HG03196 (cell line): ENCODE data around the gene TRDN.
A peak's percentile ranks its signal among the peaks of the same experiment; 100 is the strongest.
"Not testable (repeated sequence)": the region's sequence is repeated elsewhere in the genome, so short reads cannot be mapped to it uniquely, and the experiment has no call there.

Source experiments
- ATAC-seq: cut with Tn5 transposase; IDR thresholded peaks from one replicate; pipeline ENCODE4 v1.9.1; 2021; ENCODE audit not compliant: unreplicated experiment

The TRDN gene

DNA sequence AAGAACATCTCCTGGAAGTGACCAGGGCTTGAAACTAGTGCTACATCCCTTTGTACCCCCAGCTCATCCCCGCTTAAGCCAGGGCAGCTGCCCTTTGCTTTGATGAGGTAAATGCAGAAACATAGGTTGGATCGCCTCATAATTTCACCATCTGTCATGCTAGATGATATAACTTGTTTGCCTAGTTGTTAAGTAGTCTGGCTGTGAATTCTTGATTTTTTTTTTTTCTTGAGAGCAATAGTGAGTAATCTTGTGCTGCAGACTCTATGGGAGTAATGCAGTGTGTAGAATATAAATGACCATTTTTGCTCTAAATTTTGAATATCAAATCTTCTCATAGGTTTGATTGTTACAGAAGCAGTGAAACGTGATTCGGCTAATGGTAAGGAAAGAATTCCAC is 4.1 kb downstream of the TRDN start:
- ATAC-seq: no peak

DNA sequence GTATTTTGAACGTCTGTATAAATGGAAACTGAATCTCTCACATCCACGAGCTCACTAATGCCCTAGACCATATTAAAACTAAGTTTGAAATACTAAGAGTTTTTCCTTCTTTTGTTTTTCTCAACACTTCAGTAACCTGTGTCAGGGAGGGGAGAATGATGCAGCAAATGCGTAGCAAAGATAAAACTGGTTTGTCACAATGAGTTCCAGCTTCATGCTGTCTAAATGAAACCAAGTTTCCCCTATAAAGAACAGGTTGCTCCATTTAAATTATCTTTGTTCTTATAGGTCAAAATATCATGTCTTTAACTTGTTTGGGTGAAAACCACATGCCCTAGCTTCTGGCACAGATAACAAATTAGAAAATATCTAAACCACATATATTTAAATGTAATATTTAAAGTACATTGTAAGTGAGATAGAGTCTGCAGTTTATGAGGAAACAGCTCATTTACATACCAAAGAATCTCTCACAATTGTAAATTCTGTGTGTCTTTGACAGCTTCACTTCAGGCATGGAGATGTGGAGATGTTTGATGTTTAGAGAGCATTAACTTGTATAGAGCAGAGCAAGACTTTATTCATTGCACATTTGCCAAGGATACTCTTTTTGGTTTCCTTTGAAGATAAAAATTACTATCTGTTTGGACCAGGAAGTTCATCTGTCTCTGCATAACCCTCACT is 7.3 kb downstream of the TRDN start:
- ATAC-seq: no peak

DNA sequence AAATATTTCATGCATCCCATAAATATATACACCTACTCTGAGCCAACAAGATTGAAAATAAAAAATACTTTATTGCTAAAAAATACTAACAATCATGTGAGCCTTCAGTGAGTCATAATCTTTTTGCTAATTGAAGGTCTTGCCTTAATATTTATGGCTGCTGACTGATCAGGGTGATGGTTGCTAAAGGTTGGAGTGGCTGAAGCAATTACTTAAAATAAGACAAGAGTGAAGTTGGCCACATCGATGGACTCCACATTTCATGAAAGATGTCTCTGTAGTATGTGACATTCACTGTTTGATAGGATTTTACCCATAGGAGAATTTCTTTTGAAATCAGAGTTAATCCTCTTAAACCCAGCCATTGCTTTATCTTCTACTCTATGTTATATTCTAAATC is 11.1 kb downstream of the TRDN start:
- ATAC-seq: no peak

DNA sequence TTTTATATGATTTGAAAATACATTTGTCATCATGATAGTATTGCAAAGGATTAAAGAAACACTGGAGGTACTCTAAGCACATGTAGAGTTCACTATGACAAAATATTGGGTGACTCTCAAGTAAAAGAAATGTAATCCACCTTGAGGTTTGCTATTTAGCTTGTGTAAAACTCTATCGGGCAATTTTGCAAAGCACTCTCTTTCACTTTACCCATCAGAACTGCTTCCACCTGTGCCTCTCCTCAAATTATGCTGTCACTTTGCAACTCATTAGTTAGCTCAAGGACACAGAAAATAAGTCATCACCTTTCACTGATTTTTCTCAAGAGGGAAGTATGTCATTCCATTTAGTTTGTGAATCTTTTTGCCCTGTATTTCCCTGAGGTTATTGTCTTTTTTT is 14.0 kb downstream of the TRDN start:
- ATAC-seq: no peak

GRCh38 chr6:123619156-123619555 is 17.6 kb downstream of the TRDN start:
- ATAC-seq: no peak

DNA sequence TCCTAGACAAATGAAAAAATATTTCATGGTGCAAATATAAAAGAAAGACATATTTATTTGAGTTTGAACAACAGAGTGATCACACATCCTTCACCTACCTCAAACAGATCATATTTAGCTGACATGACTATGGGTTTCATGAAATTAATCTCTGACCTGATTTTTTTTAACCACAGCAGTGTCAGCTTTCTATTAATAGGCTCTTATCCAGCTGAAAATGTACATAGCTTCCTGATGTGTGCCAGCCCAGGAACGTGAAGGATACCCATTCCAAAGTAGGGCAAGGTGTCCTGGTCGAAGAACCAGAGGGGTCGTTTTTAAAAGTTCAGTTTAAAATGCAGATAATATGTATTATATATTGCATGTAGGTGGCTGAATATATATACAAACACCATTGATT is 19.8 kb downstream of the TRDN start:
- no peak for ATAC-seq

- ATAC-seq: no peak
Observed at GRCh38 chr6:123616016-123616415, 20.7 kb downstream of the TRDN start.

GRCh38 chr6:123610779-123611178 is 26.0 kb downstream of the TRDN start:
- ATAC-seq: no peak

DNA sequence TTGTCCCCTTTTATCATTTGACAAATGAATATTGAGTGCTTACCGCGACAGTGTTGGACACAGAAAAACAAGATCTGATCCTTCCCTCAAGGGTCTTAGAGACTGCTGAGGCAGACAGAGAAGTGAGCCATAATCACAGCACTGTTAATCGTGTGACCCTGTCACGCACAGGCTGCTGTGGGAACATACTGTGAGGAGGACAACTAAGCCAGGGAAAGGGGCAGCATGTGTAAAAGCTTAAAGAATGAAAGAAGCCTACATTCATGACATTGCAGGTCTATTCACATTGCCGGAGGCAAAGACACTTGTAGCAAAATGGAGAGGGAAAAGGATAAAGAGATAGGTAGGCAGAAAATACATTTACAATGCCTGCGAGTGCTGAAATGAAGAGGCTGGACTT is 32.7 kb downstream of the TRDN start:
- ATAC-seq: no peak

- peak; percentile 69 for ATAC-seq
Observed at GRCh38 chr6:123598011-123598410, 38.7 kb downstream of the TRDN start.

DNA sequence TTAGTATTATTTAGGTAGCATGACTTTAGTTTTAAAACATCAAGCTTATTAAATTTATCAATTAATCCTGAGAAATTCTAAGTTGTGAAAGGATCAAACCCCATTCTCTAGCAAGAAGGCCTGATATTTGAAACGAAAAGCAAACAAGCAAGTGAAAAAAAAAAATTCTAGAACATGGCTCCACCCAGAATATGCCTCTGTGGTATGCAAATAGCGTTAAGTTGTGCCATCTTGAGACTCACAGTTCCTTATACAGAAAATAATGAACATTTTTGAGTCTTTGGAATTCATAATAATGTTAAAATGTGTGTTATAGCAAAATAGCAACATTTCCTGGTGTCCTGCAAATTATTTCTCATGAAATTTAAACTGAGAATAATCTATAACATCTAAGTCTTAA is 42.0 kb downstream of the TRDN start:
- no peak for ATAC-seq

DNA sequence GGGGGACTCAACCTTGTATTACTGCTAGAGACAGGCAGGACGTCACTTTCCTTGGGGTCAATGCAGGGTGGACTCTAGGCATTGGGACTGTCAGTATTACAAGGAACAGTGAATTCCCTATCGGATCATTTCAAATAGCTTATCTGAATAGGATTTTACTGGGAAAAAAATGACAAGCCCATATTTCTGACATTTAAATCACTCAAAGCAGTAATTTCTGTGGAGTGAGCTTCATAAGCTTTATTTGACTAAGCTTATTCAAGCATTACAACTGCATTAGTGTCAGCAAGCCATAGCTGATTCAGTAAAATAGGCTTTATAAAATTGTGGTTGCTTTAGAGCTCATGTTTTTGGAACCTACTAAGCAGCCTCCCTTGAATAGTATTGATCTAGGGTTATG is 44.3 kb downstream of the TRDN start:
- ATAC-seq: no peak

DNA sequence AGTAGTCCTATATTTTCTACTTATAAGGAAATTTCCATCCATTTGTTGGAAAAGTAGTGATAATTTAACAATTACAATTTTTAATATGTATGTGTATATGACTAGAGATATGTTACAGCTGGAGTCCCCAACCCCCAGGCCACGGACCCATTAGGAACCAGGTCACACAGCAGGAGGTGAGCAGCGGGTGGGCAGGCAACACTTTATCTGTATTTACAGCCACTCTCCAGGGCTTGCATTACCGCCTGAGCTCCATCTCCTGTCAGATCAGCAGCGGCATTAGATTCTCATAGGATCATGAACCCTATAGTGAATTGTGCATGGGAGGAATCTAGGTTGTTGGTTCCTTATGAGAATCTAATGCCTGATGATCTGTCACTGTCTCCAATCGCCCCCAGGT is 46.8 kb downstream of the TRDN start:
- no peak for ATAC-seq

DNA sequence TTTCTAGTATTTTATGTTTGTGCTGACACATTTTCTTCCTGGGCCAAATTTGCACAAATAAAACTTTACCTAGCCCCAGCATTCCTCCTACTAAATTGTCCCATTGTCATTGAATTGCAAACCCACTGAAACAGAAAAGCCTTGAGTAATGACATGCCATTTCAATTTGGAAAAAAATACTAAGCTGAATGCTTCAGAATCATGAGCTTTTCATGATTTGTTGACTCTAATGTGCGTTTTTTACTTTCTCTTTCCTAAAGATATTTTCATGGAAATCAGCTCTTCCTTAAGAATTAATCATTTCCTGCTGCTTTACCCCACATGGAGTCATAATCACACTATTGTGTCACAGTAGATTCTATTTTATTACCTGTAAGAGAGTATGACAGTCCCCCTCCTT is 47.4 kb downstream of the TRDN start:
- no peak for ATAC-seq

DNA sequence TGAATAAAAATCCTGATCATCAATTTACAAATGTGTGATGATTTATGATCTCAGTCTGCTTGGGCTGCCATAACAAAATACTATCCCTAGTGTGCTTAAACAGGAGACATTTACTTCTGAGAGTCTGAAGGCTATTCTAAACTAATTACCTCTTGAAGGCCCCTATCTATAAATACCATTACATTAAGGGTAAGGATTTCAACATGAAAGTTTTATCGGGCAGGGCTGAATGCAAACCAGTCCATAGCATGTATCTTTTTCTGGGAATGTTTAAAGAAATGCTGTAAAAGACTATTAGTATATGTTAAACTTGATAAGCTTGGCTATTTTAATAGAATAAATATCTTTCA is 48.2 kb downstream of the TRDN start:
- ATAC-seq: no peak

- no peak for ATAC-seq
Observed at GRCh38 chr6:123587838-123588545, 48.8 kb downstream of the TRDN start.

GRCh38 chr6:123587407-123587806 is 49.3 kb downstream of the TRDN start:
- not testable (repeated sequence) for ATAC-seq

- ATAC-seq: no peak
Observed at GRCh38 chr6:123580331-123580730, 56.4 kb downstream of the TRDN start.

GRCh38 chr6:123575188-123575587 is 61.6 kb downstream of the TRDN start:
- no peak for ATAC-seq

- no peak for ATAC-seq
Observed at GRCh38 chr6:123570813-123571684, 65.7 kb downstream of the TRDN start.

DNA sequence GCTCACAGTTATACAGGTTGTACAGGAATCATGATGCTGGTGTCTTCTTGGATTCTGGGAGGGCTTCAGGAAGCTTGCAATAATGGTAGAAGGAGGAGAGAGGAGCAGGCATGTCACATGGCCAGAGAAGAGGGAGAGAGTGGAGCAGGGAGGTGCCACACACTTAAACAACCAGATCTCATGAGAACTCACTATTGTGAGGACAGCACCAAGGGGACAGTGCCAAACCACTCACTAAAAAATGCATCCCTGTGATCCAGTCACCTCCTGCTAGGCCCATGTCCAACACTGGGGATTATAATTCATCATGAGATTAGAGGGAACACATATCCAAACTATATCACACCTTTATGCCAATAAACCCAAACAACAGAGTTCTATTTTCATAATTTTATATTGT is 67.2 kb downstream of the TRDN start:
- no peak for ATAC-seq

DNA sequence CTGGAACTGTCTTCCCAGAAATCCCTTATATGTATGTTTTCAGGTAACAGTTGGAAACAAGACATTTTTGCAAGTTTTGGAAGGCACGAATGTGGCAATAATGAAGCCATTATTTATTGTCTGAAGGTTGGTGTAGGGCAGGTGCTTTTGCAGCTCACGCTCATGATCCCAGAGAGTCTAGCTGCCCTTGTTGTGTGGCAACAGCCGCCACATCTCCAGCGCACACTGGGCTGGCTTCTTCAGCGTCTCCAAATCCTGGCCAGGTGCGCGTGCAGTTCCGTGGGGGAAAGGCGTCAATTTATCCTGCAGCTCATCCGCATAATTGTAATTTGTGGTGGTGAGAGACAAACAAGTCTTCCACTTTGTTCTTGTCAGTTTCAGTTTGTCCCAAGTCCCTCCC is 71.2 kb downstream of the TRDN start:
- ATAC-seq: no peak
